Suppressor macrophage treated with lipopolysaccharide for 4 hours (primary cell): ENCODE results near the gene KCNJ4.
"Not testable (repeated sequence)": the region's sequence is repeated elsewhere in the genome, so short reads cannot be mapped to it uniquely, and the experiment has no call there.

ENCODE experiments used
- DNase-seq: peaks from one replicate; pipeline ENCODE4 v3.0.0-alpha.2; 2020

Gene KCNJ4

DNA sequence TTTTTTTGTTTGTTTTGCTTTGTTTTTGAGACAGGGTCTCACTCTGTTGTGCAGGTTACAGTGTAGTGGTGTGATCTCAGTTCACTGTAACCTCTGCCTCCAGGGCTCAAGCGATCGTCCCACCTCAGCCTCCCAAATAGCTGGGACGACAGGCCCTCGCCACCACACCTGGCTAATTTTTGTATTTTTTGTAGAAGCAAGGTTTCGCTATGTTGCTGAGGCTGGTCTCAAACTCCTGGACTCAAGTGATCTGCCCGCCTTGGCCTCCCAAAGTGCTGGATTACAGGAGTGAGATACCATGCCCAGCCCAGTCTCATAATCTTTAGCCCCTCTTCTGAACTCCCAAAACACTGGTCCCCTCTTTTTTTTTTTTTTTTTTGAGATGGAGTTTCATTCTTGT is 50.6 kb downstream of the KCNJ4 start:
- no peak for DNase-seq

DNA sequence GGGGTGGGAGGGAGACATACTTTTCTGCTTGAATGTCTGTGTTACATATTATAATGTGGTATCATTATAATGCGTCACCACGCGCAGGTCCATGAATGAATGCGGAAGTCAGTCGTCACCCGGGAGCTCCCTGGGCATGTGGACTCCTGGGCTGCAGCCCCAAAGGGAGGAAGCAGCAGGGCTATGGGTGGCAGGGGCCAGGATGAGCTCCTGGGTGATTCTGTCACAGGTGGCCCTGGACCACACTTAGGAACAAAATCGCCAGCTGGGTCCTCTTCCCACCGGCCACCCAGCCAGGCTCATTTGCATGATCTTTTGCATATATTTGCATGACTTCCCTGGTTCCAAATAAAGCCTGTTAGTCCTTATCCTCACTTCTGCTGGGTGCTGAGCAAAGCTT is 51.2 kb downstream of the KCNJ4 start:
- DNase-seq = no peak

DNA sequence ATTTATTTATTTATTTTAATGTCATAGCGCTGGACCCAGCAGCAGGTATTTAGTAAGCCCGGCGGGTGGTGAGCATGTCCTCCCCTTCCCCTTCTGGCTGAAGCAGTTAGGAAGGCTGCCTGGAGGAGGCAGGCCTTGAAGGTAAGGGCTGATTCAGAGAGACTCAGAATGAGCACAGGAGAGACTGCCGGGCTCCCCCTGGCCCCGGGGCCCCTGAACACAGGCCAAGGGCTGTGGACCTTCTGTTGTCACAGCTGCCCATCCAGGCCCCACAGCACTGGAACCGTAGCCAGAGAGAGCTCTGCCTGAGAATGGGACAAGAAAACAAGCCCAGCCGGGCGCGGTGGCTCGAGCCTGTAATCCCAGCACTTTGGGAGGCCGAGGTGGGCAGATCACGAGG is 52.8 kb downstream of the KCNJ4 start:
- DNase-seq = no peak

DNA sequence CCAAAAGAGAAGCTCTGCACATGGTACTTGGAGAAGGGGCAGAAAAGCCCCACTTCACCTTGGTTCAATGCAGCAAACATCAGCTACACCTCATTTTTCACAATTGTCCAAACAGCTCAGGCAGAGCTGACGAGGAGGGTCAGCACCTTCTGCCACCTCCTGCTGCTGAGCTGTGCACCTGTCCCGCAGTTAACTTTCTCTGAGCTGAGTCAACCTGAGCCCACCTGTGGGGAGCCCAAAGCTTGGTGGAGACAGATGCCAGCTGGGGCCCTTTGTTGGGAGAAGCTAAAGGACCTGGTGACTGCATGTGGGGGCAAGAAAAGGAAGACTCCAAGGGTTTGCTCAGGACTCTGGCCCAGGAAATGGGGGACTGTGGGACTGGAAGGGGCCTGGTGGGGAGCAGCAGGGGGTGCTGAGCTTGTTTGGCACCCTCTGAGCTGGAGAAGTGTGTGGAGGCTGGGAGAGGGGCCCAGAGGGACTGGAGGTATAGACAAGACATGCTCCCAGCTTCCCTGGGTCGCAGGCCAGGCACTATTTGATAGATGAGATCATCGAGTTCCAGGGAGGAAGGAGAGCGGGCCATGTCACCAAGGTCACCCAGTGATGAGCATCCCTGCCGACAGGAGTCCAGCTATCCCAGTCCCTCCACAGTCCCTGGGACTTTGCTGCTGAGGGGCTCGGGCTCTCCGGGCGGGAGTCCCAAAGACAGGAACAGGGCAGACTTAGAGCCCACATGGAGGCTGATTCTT is 53.5 kb downstream of the KCNJ4 start:
- DNase-seq = no peak

DNA sequence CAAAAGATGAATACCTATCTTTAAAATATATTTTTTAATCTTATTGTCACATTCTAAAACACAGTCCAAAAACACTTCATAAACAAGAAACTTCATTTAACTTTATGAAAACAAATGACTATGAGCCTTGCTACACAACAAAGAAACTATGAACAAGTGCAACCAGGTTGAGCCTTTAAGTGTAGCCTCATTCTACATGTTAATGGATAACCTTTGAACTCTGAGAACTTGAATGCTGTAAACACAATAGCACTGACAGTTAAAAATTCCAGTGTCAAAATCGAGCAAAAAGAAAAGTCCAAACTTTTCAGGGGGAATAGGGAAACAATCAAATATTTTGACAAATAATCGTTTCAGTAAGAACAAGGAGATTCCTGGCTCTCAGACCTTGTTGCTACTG is 54.7 kb downstream of the KCNJ4 start:
- not testable (repeated sequence) for DNase-seq

DNA sequence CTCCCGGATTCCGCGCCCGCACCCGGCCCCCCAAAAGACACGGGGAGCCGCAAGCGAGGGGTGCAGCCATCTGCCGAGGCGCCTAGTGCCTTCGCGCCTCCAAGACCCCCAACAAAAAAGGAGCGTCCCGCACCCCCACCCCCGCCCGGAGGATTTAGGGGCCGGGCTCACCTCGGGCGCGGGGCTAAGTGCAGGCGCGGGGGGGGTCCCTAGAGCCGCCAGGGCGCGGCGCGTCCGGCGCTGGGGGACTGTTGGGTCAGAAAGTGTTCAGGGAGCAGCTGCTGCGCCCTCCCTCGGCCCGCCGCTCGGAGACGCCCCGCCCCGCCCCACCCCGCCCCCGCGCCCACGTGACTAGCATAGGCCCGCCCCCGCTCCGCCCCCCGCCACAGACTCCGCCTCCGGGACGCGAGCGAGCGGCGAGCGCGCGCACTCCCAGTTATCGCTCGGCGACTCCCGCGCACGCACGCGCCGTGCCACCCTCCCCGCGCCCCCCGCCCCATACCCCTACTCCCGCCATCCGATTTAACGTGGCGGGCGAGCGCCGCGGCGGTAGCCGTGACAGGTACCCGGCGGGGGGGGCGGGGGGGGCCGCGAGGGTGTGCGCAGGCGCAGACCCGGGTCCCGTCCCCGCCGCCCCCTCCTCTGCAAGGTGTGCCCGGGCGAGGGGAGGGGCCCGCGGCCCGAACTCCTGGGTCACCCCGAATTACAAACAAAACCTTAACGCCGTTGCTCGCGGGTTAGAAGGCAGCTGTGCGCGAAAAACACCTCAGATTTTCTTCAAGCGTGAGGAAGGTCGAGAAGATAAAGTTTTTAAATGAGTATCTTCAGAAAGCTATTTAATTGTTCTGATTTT is 56.2 kb downstream of the KCNJ4 start:
- DNase-seq = peak; percentile 92

DNA sequence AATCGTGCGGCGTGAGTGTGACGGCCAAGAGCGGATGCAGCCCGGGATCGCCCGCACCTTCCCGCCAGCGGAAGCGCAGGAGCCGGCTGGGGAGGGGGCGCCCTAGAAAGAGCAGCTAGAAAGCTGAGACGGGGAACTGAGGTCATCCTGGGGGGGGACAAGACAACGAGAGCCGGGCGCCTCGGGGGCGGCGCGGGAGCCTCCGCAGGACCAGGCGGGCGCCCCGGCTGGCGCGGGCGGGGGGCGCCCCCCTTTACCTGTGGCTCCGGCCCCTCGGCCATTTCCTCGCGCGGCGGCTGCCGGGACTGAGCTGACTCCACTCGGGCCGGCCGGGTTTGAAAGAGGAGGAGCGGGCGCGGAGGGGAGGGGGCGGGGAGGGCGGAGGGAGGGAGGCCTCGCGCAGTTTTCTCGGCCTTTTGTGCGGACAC is 56.8 kb downstream of the KCNJ4 start:
- DNase-seq = peak; percentile 32

DNA sequence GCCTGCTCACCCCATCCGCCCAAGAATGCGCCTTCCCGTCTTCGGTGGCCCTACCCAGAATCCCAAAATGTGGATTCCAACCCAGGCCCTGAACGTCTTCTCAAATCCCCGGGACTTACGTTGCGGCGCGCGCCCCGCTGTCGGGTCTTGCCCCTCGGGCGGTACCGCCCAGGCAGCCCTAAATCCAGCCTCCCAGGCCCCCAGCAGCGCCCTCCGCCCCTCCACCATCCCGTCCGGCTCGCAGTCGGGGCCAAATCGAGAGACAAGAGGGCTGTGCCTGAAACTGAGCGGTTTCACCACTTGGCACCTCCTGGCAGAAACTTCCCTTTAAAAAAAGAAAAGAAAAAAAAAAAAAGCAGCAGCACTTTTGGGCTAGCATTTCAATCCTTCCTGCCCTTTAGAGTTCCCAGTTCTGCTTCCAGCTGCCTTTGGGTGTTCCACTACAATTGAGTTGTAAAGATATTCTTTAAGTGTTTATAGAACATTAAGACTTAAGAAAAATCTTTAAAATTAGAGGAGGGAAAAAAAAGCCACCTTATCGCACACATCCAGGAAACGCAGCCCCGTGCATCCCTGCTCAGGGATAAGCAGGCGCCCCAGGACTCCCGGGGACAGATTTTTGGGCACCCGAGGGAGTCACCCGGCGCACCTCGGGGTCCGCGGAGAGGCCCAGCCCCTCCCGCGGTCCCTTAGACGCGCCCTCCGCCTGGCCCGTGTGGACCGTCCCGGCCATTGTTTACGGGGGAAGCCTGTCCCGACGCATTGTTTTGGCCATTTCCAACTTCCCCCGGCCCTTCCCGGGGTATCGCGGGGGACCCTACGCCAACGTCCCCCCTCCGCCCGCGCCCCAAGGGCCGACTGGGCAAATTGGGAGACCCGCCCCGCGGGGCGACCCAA is 57.6 kb downstream of the KCNJ4 start:
- peak; percentile 34 for DNase-seq

DNA sequence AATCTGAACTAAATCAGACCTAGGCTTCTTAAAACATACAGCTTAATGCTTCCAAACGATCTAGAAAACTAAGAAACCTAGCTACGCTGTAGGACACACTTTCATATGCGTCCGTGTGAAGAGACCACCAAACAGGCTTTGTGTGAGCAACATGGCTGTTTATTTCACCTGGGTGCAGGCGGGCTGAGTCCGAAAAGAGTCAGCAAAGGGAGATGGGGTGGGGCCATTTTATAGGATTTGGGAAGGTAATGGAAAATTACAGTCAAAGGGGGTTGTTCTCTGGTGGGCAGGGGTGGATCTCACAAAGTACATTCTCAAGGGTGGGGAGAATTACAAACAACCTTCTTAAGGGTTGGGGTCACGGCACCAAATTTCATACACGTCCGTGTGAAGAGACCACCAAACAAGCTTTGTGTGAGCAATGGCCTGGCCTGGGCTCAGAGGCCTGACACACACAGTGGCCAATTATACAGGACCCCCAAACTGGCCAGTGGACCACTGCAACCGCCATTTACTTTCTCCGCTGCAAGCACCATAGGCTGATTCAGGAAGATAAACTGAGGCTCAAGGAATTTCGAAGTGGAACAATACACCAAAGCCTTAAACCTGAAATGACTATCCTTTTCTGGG is 58.4 kb downstream of the KCNJ4 start:
- not testable (repeated sequence) for DNase-seq

DNA sequence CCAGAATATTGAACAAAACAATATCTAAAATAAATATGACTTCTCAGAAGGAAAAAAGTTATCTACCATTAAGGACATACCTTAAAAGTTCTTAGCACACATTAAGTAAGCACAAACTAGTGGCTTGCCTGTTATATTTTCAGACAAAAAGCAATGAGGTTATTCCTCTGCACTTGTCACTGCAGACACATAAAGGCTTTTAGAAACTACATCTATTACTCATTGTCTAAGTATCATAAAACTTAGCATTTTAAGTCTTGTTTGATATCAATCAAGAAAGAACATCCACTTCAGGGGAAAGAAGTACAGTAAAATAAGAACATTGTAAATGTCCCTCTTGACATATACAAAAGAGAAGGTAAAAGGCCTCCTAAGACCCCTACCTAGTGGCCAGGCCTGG is 59.1 kb downstream of the KCNJ4 start:
- DNase-seq = not testable (repeated sequence)

DNA sequence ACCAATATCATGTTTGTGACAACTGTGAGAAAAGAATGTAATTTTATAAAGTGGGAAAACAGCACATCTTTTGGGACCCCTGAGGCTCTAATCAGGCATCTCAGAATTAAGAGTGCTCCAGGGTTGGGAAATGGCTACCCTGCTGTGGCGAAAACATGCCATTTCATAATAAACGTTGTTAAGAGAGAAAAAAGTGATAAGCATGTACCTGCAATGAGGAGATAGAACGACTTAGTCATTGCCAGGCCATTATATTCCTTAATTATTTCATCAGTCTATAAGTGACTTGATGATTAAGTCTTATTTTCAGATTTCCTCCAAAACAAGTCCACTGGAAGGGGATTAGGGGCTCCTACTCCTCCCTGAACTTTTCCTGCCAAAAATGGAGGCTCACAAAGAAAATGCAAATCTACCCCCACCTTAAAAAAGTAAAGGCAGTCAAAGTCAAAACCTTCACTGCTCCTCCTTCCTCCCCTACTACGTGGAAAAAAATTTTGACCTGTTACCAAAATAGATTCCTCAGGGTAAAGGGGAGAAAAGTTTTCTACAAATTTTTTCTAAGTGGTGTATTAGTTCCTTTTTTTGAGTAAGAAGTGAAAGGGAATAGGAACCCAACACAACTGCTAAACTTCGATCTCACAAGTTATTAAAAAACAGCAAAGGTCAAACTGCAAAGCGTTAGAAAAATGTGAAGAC is 59.9 kb downstream of the KCNJ4 start:
- not testable (repeated sequence) for DNase-seq

DNA sequence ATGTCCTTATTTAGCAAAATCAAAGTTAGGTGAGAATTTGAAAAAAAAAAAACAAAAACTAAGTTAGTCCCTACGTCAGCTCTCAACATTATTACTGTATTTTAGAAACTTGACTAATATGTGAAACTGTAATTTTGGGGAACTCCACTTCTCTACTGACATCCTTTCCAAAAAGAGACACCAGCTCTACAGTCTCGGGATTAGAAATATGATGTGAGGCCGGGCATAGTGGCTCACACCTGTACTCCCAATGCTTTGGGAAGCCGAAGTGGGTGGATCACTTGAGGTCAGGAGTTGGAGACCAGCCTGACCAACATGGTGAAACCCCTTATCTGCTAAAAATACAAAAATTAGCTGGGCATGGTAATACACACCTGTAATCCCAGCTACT is 65.6 kb downstream of the KCNJ4 start:
- peak; percentile 27 for DNase-seq

DNA sequence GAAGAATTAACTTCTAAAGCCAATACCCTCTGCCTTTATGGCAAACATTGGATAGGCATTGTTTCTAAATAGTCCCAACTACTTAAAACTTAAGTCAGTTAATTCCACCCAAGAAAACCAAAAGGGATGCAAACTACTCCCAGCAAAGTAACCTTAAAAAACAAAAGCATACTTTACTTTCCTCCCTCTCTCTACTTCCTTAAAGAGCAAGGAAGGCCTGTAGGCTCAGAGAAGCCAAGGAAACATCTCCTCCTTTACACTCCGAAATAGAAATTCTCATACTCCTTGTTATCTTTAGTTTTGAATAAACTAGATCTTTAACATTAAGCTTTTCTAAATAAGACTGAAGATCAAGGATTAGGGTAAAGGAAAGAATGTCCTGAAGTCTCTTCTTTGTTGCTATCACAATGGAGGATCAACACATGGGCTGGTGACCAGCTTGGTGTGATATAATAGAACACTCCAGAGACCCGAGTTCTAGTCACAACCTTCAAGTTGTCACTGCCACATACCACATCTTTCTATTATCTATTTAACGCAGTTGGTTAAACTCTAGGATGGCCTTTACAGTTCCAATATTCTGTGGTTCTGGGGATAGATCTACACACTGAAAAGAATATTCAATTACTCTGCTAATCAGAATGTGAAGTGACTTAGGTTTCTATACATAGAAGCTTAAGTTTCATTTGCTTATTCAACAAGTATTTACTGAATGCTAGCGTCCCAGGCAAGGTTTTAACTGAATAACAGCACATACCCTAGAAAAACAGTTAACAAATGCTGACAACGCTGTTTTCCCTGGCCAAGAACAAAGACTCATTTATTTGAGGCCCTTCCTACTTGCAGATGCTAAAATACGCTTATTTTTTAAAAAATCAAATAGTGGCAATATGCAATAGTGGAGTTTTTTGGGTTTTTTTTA is 66.2 kb downstream of the KCNJ4 start:
- DNase-seq = not testable (repeated sequence)

DNA sequence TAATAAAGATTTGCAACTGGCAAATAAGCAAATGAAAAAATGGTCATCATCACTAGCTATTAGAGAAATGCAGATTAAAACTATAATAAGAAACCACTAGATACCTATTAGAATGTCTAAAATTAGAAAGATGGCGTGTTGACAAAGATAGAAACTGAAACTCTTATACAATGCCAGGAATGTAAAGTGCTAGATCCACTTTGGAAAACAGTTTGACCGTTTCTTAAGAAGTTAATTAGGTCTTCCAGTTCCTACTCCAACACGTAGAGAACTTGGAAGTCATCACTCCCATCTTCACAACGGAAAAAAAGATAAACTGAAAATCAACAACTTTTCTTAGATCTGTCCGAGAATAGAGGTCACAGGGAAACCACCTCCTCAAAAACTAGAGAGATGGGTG is 68.1 kb downstream of the KCNJ4 start:
- not testable (repeated sequence) for DNase-seq

DNA sequence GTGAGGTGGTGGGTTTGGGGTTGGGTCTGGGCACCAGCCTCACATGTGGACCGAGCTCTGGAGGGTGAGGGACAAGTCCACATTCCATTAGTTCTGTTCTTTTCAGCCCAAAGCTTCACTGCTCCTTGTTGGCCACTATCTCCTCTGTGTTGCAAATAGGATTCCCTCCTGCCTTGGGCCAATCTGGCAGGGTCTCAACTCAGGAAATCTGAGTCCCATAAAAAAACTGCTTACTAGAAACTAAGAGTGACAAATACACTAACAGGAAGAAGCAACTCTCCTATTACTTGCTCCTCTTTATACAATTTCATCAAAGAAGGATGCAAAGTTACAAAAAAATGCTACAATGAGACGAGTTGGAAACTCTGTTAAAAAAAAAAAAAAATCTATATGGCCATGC is 71.6 kb downstream of the KCNJ4 start:
- DNase-seq = no peak

DNA sequence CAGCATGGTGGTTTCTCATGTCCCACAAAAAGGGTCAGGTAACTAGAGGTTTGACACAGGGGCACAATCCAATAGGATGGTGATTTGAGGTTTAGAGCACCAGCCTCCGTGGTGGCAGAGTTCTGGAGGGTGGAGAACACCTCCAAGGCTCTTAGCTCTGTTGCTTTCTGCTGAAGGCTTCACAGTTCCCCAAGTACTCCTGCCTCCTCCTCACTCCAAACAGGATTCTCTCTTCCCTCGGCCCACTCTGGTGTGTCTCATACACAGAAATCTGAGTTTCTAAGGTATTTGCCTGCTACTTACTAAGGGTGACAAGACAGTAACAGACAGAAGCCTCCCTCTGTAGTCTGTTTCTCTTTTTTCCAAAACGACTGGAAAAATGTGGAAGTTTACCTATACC is 73.6 kb downstream of the KCNJ4 start:
- not testable (repeated sequence) for DNase-seq
